Stimulated activated CD4-positive, alpha-beta T cell treated with anti-CD3 and anti-CD28 coated beads, Interleukin-1b, Interleukin-23, amount 100 ng/mL, for 48 hours (primary cell): ENCODE measurements around the gene SLC27A2.

ENCODE experiments used
- DNase-seq: peaks from one replicate; pipeline ENCODE4 v3.0.0-alpha.2; 2020

SLC27A2 gene

DNA sequence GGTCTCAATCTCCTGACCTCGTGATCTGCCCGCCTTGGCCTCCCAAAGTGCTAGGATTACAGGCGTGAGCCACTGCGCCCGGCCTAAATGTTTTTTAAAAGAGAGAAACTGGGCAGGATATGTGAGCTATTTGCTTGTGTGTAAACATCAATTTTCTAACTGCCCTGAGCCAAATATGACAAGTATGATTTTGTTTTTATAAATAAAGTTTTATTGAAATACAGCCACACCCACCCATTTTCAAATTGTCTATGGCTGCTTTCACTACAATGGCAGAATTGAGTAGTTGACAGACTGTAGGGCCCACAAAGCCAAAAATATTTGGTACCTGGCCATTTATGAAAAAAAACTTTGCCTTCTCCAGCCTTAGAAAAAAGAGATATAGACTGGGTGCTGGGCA is 99.4 kb downstream of the SLC27A2 start:
- no peak for DNase-seq
